ENCODE measurements around the gene KIF20A.
A peak's percentile ranks its signal among the peaks of the same experiment; 100 is the strongest.
"Not testable (repeated sequence)": the region's sequence is repeated elsewhere in the genome, so short reads cannot be mapped to it uniquely, and the experiment has no call there.

The KIF20A gene

GRCh38 chr5:138169124-138169523 lies 9.8 kb upstream of the KIF20A start:
- H3K9me3 ChIP-seq (ENCODE audit: control insufficient read depth, insufficient read depth, low read length): no peaks in the 10 kb centered on the region
- no peaks in the 10 kb centered on the region for H3K4me1 ChIP-seq (ENCODE audit: insufficient read depth, low read length)
- peaks cover 42% of the 10 kb centered on the region for H3K36me3 ChIP-seq (ENCODE audit: insufficient read depth, low read length)
- no peak overlapping the region for H3K9ac ChIP-seq (ENCODE audit: low read depth, low read length)

GRCh38 chr5:138170299-138170698 lies 8.6 kb upstream of the KIF20A start:
- no peaks in the 10 kb centered on the region for H3K4me1 ChIP-seq (ENCODE audit: insufficient read depth, low read length)
- H3K9me3 ChIP-seq (ENCODE audit: control insufficient read depth, insufficient read depth, low read length): no peaks in the 10 kb centered on the region
- no peak overlapping the region for H3K9ac ChIP-seq (ENCODE audit: low read depth, low read length)
- H3K36me3 ChIP-seq (ENCODE audit: insufficient read depth, low read length): peaks cover 39% of the 10 kb centered on the region

DNA sequence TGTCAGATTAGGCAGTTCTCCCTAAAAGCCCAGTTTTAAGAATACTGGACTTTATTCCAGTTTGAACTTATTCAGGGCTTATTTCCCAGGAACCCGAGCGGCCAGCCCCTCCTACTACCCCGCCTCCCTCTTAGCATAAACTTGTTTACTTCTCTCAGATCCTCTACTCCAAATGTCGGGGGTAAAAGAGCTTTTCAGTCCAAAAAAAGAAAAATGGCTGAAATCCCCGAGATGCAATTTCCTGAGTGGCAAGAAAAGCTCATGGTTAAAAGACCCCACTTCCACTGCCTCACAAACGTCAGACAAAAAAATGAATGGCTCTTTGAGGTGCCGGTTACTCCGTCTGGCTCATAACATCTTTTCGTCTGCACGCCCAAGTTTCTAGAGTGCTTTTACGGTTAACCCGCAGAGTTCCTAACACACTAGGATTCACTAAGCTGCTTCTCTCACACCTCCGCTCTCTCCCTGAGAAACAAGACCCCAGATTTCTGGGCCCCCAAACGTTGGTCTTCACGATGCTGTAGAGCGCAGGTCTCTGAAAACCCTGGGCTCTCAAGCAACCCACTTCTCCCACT lies 884 bp upstream of the KIF20A start:
- peak overlapping the region; percentile 81 for H3K9ac ChIP-seq (ENCODE audit: low read depth, low read length)
- no peaks in the 10 kb centered on the region for H3K4me1 ChIP-seq (ENCODE audit: insufficient read depth, low read length)
- H3K36me3 ChIP-seq (ENCODE audit: insufficient read depth, low read length): peaks cover 14% of the 10 kb centered on the region
- H3K9me3 ChIP-seq (ENCODE audit: control insufficient read depth, insufficient read depth, low read length): no peaks in the 10 kb centered on the region

DNA sequence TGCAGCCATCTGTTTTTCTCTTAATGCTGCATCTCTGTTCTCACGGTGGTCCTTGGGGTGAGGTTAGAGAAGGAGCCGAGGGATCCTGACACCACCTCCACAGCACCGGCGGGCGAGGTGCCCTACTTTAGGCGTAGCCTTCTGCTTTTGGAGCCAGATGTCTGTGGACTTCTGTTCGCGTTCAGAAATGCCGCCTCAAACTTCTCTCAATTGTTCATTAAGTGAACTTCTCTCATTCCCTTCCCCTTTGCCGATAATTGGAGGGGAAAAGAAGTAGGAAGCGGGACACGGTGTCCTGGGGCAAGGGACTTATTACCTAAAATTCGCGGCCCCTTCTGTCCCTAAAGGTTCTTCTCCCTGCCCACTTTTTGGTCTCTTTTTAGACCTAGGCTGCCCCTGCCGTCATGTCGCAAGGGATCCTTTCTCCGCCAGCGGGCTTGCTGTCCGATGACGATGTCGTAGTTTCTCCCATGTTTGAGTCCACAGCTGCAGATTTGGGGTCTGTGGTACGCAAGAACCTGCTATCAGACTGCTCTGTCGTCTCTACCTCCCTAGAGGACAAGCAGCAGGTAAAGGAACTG lies 455 bp downstream of the KIF20A start:
- no peaks in the 10 kb centered on the region for H3K9me3 ChIP-seq (ENCODE audit: control insufficient read depth, insufficient read depth, low read length)
- H3K36me3 ChIP-seq (ENCODE audit: insufficient read depth, low read length): peaks cover 14% of the 10 kb centered on the region
- no peaks in the 10 kb centered on the region for H3K4me1 ChIP-seq (ENCODE audit: insufficient read depth, low read length)
- peak overlapping the region; percentile 81 for H3K9ac ChIP-seq (ENCODE audit: low read depth, low read length)

GRCh38 chr5:138180183-138180782 lies 1.4 kb downstream of the KIF20A start:
- H3K9me3 ChIP-seq (ENCODE audit: control insufficient read depth, insufficient read depth, low read length): no peaks in the 10 kb centered on the region
- peak overlapping the region; percentile 81; the same call in 1 of the 2 replicates for H3K9ac ChIP-seq (ENCODE audit: low read depth, low read length)
- no peaks in the 10 kb centered on the region for H3K4me1 ChIP-seq (ENCODE audit: insufficient read depth, low read length)
- peaks cover 16% of the 10 kb centered on the region for H3K36me3 ChIP-seq (ENCODE audit: insufficient read depth, low read length)

- H3K4me1 ChIP-seq (ENCODE audit: insufficient read depth, low read length): no peaks in the 10 kb centered on the region
- peaks cover 21% of the 10 kb centered on the region for H3K36me3 ChIP-seq (ENCODE audit: insufficient read depth, low read length)
- H3K9me3 ChIP-seq (ENCODE audit: control insufficient read depth, insufficient read depth, low read length): no peaks in the 10 kb centered on the region
- H3K9ac ChIP-seq (ENCODE audit: low read depth, low read length): no peak overlapping the region
These were observed 1.9 kb downstream of the KIF20A start for GRCh38 chr5:138180841-138181240.

- Histone ChIP-seq H3K9me3 (ENCODE audit: control insufficient read depth, insufficient read depth, low read length) (no peaks in the 10 kb centered on the region), H3K9ac (ENCODE audit: low read depth, low read length) (no peak overlapping the region), H3K36me3 (ENCODE audit: insufficient read depth, low read length) (peaks cover 34% of the 10 kb centered on the region), H3K4me1 (ENCODE audit: insufficient read depth, low read length) (no peaks in the 10 kb centered on the region)
These were observed 3.9 kb downstream of the KIF20A start for GRCh38 chr5:138182808-138183207.

- Histone ChIP-seq H3K9me3 (ENCODE audit: control insufficient read depth, insufficient read depth, low read length) (no peaks in the 10 kb centered on the region), H3K4me1 (ENCODE audit: insufficient read depth, low read length) (no peaks in the 10 kb centered on the region), H3K36me3 (ENCODE audit: insufficient read depth, low read length) (peaks cover 39% of the 10 kb centered on the region), H3K9ac (ENCODE audit: low read depth, low read length) (no peak overlapping the region)
These were observed 7.1 kb downstream of the KIF20A start for GRCh38 chr5:138186002-138186447.

- Histone ChIP-seq H3K4me1 (ENCODE audit: insufficient read depth, low read length) (no peaks in the 10 kb centered on the region), H3K9ac (ENCODE audit: low read depth, low read length) (no peak overlapping the region), H3K9me3 (ENCODE audit: control insufficient read depth, insufficient read depth, low read length) (no peaks in the 10 kb centered on the region), H3K36me3 (ENCODE audit: insufficient read depth, low read length) (peaks cover 29% of the 10 kb centered on the region)
These were observed 9.7 kb downstream of the KIF20A start for GRCh38 chr5:138188626-138189025.

- peaks cover 5% of the 10 kb centered on the region; the same call in 1 of the 2 replicates for H3K36me3 ChIP-seq (ENCODE audit: insufficient read depth, low read length)
These were observed 13.9 kb downstream of the KIF20A start for GRCh38 chr5:138192826-138193225.

DNA sequence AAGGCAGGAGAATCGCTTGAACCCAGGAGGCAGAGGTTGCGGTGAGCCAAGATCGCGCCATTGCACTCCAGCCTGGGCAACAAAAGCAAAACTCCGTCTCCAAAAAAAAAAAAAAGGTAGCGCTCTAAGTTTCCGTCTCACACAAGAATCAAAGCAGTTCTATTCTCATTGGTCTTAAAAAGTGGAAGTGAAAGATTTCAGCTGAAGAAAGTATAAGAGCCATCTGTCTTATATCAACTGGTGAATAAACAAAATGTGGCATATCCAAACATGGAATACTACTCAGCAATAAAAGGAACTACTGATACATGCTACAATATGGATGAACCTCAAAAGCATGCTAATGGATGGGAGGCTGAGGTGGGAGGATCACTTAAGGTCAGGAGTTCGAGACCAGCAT lies 14.9 kb downstream of the KIF20A start:
- not testable (repeated sequence) for H3K9me3 ChIP-seq (ENCODE audit: control insufficient read depth, insufficient read depth, low read length); H3K4me1 ChIP-seq (ENCODE audit: insufficient read depth, low read length); H3K9ac ChIP-seq (ENCODE audit: low read depth, low read length)
- H3K36me3 ChIP-seq (ENCODE audit: insufficient read depth, low read length): peaks cover 11% of the 10 kb centered on the region

More at GRCh38 chr5:138192826-138193225, 13.9 kb downstream of the KIF20A start:
- Histone ChIP-seq H3K9ac (ENCODE audit: low read depth, low read length) (no peak overlapping the region), H3K9me3 (ENCODE audit: control insufficient read depth, insufficient read depth, low read length) (no peaks in the 10 kb centered on the region), H3K4me1 (ENCODE audit: insufficient read depth, low read length) (no peaks in the 10 kb centered on the region)

GRCh38 chr5:138210985-138211384 lies 32.1 kb downstream of the KIF20A start:
- Histone ChIP-seq H3K9ac (ENCODE audit: low read depth, low read length) (no peak overlapping the region), H3K9me3 (ENCODE audit: control insufficient read depth, insufficient read depth, low read length) (no peaks in the 10 kb centered on the region), H3K36me3 (ENCODE audit: insufficient read depth, low read length) (peaks cover 3% of the 10 kb centered on the region; the same call in 1 of the 2 replicates), H3K4me1 (ENCODE audit: insufficient read depth, low read length) (no peaks in the 10 kb centered on the region)

GRCh38 chr5:138212828-138213160 lies 33.9 kb downstream of the KIF20A start:
- Histone ChIP-seq H3K4me1 (ENCODE audit: insufficient read depth, low read length) (no peaks in the 10 kb centered on the region), H3K9me3 (ENCODE audit: control insufficient read depth, insufficient read depth, low read length) (no peaks in the 10 kb centered on the region), H3K9ac (ENCODE audit: low read depth, low read length) (peak overlapping the region; percentile 84), H3K36me3 (ENCODE audit: insufficient read depth, low read length) (no peaks in the 10 kb centered on the region)

GRCh38 chr5:138213161-138214029 lies 34.5 kb downstream of the KIF20A start, which contains the start of gene CDC23:
Gene CDC23, minus strand, starts transcription at chr5:138213323. Its CDS starts 11 bp downstream, at chr5:138213312.
- H3K4me1 ChIP-seq (ENCODE audit: insufficient read depth, low read length): no peaks in the 10 kb centered on the region

More at GRCh38 chr5:138213161-138214029, 34.5 kb downstream of the KIF20A start, which contains the start of gene CDC23:
- H3K9me3 ChIP-seq (ENCODE audit: control insufficient read depth, insufficient read depth, low read length): no peaks in the 10 kb centered on the region
- H3K36me3 ChIP-seq (ENCODE audit: insufficient read depth, low read length): no peaks in the 10 kb centered on the region
- H3K9ac ChIP-seq (ENCODE audit: low read depth, low read length): peak within 1 kb of the TSS; percentile 90
